Large intestine (tissue), 12 donors: ENCODE data around the gene GMCL1. TPM values are rescaled to one million over a fixed set of nuclear protein-coding genes. Genes with fewer than 3 reads are reported as not detected.

ENCODE experiments used
- DNase-seq, 2 donors: peaks; one replicate each; pipeline versions ENCODE4 v3.0.0 to v3.0.0-alpha.2; 2013
- H3K27ac ChIP-seq: one replicate; pipeline ENCODE4 v1.5.1; 2013; ENCODE audit warnings: low read length
- H3K27me3 ChIP-seq: 2 replicates; pipeline ENCODE4 v1.6.1; 2013; ENCODE audit warnings: low read length; ENCODE audit not compliant: control insufficient read depth, insufficient read depth
- H3K36me3 ChIP-seq: 2 replicates; pipeline ENCODE4 v1.6.1; 2013; ENCODE audit warnings: low read length; ENCODE audit not compliant: control insufficient read depth, insufficient read depth
- H3K4me1 ChIP-seq: one replicate; pipeline ENCODE4 v1.6.1; 2013; ENCODE audit warnings: low read length; ENCODE audit not compliant: control insufficient read depth, insufficient read depth
- H3K4me3 ChIP-seq: one replicate; pipeline ENCODE4 v1.5.1; 2013; ENCODE audit warnings: low read length
- H3K9me3 ChIP-seq: one replicate; pipeline ENCODE4 v1.6.1; 2013; ENCODE audit warnings: mild to moderate bottlenecking, low read depth, low read length, moderate library complexity; ENCODE audit not compliant: control insufficient read depth
- WGBS: methylation state at CpG from one replicate; pipeline ENCODE4 v1.1.5; 2013; ENCODE audit warnings: low lambda C conversion rate; ENCODE audit not compliant: insufficient coverage; 5-methylcytosine and 5-hydroxymethylcytosine counted together
- long read RNA-seq, 11 donors: transcript quantifications; one replicate each; lab custom pipeline, GENCODE V29; 2026
- polyA plus RNA-seq: library from polyadenylated mRNA; unstranded; fragments of 120-200 nt; gene quantifications from one replicate; pipeline ENCODE4 v1.2.1, GENCODE V29; 2013

Gene GMCL1, protein sequence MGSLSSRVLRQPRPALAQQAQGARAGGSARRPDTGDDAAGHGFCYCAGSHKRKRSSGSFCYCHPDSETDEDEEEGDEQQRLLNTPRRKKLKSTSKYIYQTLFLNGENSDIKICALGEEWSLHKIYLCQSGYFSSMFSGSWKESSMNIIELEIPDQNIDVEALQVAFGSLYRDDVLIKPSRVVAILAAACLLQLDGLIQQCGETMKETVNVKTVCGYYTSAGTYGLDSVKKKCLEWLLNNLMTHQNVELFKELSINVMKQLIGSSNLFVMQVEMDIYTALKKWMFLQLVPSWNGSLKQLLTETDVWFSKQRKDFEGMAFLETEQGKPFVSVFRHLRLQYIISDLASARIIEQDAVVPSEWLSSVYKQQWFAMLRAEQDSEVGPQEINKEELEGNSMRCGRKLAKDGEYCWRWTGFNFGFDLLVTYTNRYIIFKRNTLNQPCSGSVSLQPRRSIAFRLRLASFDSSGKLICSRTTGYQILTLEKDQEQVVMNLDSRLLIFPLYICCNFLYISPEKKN
- polyA plus RNA-seq: 30.9 TPM
- long read RNA-seq, donor 1, full-length matches to known transcripts: 6 of 6 reads
- long read RNA-seq, donor 1, partial matches to known transcripts: 0 of 6 reads
- long read RNA-seq, donor 1, other reads (novel, unspliced or antisense): 0 of 6 reads
- long read RNA-seq, donor 2, full-length matches to known transcripts: 18 of 25 reads
- long read RNA-seq, donor 2, partial matches to known transcripts: 7 of 25 reads
- long read RNA-seq, donor 2, other reads (novel, unspliced or antisense): 0 of 25 reads
- long read RNA-seq, donor 3: 0 reads
- long read RNA-seq, donor 4, full-length matches to known transcripts: 1 of 1 reads
- long read RNA-seq, donor 4, partial matches to known transcripts: 0 of 1 reads
- long read RNA-seq, donor 4, other reads (novel, unspliced or antisense): 0 of 1 reads
- long read RNA-seq, donor 5, full-length matches to known transcripts: 1 of 1 reads
- long read RNA-seq, donor 5, partial matches to known transcripts: 0 of 1 reads
- long read RNA-seq, donor 5, other reads (novel, unspliced or antisense): 0 of 1 reads
- long read RNA-seq, donor 6, full-length matches to known transcripts: 20 of 20 reads
- long read RNA-seq, donor 6, partial matches to known transcripts: 0 of 20 reads
- long read RNA-seq, donor 6, other reads (novel, unspliced or antisense): 0 of 20 reads
- long read RNA-seq, donor 7, full-length matches to known transcripts: 3 of 3 reads
- long read RNA-seq, donor 7, partial matches to known transcripts: 0 of 3 reads
- long read RNA-seq, donor 7, other reads (novel, unspliced or antisense): 0 of 3 reads
- long read RNA-seq, donor 8, full-length matches to known transcripts: 24 of 24 reads
- long read RNA-seq, donor 8, partial matches to known transcripts: 0 of 24 reads
- long read RNA-seq, donor 8, other reads (novel, unspliced or antisense): 0 of 24 reads
- long read RNA-seq, donor 9, full-length matches to known transcripts: 9 of 9 reads
- long read RNA-seq, donor 9, partial matches to known transcripts: 0 of 9 reads
- long read RNA-seq, donor 9, other reads (novel, unspliced or antisense): 0 of 9 reads
- long read RNA-seq, donor 10, full-length matches to known transcripts: 19 of 19 reads
- long read RNA-seq, donor 10, partial matches to known transcripts: 0 of 19 reads
- long read RNA-seq, donor 10, other reads (novel, unspliced or antisense): 0 of 19 reads
- long read RNA-seq, donor 11, full-length matches to known transcripts: 4 of 4 reads
- long read RNA-seq, donor 11, partial matches to known transcripts: 0 of 4 reads
- long read RNA-seq, donor 11, other reads (novel, unspliced or antisense): 0 of 4 reads

DNA sequence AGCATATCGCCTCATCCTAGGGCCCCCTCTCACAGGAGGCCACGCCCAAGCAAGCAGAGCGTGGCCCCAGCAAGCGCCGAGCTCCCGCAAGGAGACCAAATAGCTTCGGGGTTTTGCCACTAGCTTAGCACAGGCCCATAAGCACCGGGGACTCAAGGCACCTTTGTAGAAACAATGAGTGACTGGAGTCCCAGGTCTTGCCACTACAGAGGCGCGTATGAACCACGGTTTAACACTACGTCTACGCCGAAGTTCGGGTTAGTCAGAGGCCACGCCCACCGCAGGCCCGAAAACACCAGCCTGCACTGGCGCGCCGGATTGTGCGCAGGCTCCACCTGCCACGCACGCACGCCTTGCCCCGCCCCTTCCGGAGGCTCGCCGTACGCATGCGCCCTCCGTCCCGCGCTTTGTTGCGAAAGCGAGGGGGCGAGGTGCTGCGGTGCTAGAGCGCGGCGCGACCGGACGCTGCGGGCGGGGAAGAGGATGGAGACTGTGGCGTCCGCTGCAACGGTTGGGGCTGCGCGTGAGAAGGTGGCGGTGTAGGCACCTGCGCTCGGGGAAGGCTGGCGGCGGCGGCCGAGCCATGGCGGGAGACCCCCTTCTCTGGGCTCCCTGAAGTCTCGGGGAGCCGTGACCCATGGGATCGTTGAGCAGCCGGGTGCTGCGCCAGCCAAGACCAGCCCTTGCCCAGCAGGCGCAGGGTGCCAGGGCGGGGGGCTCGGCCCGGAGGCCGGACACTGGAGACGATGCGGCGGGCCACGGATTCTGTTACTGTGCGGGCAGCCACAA lies at the start of gene GMCL1:
GMCL1 (plus strand) TSS at position 405 of the 789 bp plus-strand sequence; CDS start at position 638, 233 bp downstream.
- no peaks in the 10 kb centered on the region for H3K27me3 ChIP-seq
- peak within 1 kb of the TSS; percentile 84 for H3K27ac ChIP-seq
- peak; percentile 98 to 99 for DNase-seq
- H3K9me3 ChIP-seq: no peaks in the 10 kb centered on the region
- no peaks in the 10 kb centered on the region for H3K36me3 ChIP-seq
- peaks cover 13% of the 10 kb centered on the region for H3K4me1 ChIP-seq
- H3K4me3 ChIP-seq: peak within 1 kb of the TSS; percentile 90
- WGBS: no CpG with 5 or more reads among the region's 74 CpGs

DNA sequence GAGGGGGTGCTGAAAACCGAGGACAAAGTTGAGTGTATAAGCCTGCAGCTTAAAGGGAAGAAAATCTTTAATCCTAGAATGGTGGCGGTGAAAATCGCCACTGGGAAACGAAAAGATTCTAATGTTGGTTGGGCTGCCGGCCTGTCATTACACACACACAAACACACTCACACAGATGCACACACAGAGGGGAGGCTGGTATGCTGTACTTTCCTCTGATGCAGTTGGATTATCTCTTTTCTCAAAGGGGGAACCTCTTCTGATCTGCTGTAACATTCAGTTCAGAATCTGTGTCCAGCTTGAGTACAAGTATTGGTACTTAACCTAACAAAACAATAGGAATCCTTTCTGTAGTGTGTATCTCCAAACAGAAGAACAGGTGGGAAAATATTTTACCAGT lies 48.5 kb upstream of the GMCL1 start:
- Histone ChIP-seq H3K4me1 (peaks cover 55% of the 10 kb centered on the region), H3K27ac (peak overlapping the region; percentile 87), H3K9me3 (no peaks in the 10 kb centered on the region), H3K4me3 (no peak overlapping the region), H3K27me3 (no peaks in the 10 kb centered on the region), H3K36me3 (peaks cover 17% of the 10 kb centered on the region)
- 51% methylated on average over 2 of the region's 5 CpGs for WGBS
- DNase-seq: no peak

DNA sequence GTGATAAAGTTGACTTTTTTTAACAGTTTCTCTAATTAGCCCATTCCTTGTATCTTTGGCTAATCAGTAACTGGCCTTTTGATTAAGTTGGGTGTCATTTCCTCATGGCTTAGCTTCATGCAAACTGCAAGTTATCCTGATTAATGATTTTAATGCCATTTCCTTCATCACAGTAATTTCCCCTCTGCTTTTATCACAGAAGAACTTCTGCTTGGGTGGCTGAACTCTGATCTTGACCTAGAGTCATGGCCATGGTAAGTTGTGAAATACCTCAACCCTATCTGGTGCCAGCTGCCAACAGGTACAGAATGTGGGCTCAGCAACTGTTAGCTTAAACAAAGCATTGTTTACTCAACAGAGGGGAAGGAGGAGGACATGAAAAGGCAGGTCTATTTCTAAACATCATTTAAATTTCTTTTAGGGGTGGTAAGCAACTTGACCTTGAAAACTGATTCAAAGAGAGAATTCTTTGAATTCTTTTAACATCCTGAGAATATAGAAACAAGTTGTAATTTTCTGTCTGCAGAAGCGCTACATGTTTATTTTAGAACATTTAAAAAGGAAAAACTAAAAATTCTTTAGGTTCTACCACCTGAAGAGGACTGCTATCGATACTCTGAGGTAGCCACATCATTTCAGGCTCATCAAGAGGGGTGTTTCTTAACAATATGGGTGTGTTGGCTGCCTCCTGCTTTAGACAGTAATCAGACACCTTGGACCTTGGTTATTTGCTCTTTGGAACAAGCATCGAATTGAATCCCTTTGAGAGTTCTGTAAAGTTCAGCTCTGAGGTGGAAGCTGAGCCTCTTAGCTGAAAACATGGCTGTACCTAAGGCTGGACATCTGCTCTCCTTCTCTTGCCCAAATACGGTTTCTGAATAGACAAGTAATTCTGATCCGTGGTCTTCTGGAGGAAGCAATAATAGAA lies 47.9 kb upstream of the GMCL1 start:
- H3K27ac ChIP-seq: peak overlapping the region; percentile 87
- H3K36me3 ChIP-seq: peaks cover 17% of the 10 kb centered on the region
- H3K4me1 ChIP-seq: peaks cover 58% of the 10 kb centered on the region
- H3K9me3 ChIP-seq: no peaks in the 10 kb centered on the region
- no peak overlapping the region for H3K4me3 ChIP-seq
- peak; percentile 88 to 95 for DNase-seq
- H3K27me3 ChIP-seq: no peaks in the 10 kb centered on the region
- no CpG with 5 or more reads among the region's 5 CpGs for WGBS

DNA sequence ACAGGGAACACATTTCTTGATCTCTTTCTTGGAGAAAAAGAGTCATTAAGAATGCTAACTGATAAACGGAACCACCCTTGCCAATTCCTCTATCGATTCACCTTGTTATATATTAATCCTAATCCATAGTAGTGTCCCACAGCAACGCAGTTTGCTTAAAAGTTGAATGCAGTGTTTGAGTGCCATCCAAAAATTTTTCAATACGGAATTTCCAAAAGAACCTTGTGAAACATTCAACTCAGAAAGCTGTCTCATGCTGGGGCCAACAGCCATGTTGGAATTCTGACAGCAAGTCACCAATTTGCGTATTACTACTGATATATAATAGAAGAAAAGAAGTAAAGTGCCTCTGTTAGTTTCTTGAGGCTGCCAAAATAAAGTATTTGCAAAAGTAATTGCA lies 45.2 kb upstream of the GMCL1 start:
- peak overlapping the region; percentile 11 for H3K27ac ChIP-seq
- H3K4me3 ChIP-seq: no peak overlapping the region
- H3K9me3 ChIP-seq: no peaks in the 10 kb centered on the region
- no peak for DNase-seq
- H3K27me3 ChIP-seq: no peaks in the 10 kb centered on the region
- peaks cover 39% of the 10 kb centered on the region for H3K4me1 ChIP-seq
- H3K36me3 ChIP-seq: peaks cover 33% of the 10 kb centered on the region
- no CpG with 5 or more reads among the region's 5 CpGs for WGBS

DNA sequence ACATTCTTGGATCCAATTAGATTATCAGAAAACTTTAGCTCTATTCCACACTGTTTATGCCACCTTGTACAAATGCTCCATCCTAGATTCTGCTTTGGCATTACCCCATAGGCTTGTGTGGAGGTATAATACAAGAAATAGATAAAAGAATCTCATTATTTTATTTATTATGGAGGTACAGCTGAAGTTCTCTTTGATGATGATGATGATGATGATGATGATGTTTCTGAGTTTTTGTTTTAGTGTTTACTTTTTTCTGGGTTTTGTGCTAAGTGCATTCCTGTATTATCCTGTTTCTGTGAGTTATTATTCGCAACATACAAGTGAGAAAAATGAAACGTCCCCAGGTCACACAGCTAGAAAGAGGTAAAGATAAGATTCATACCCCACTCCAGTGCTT lies 44.1 kb upstream of the GMCL1 start:
- peaks cover 39% of the 10 kb centered on the region for H3K36me3 ChIP-seq
- H3K27ac ChIP-seq: peak overlapping the region; percentile 11
- no peaks in the 10 kb centered on the region for H3K27me3 ChIP-seq
- no peaks in the 10 kb centered on the region for H3K9me3 ChIP-seq
- H3K4me1 ChIP-seq: peaks cover 39% of the 10 kb centered on the region
- H3K4me3 ChIP-seq: no peak overlapping the region
- no peak for DNase-seq
- WGBS: 92% methylated on average over 2 of the region's 2 CpGs

DNA sequence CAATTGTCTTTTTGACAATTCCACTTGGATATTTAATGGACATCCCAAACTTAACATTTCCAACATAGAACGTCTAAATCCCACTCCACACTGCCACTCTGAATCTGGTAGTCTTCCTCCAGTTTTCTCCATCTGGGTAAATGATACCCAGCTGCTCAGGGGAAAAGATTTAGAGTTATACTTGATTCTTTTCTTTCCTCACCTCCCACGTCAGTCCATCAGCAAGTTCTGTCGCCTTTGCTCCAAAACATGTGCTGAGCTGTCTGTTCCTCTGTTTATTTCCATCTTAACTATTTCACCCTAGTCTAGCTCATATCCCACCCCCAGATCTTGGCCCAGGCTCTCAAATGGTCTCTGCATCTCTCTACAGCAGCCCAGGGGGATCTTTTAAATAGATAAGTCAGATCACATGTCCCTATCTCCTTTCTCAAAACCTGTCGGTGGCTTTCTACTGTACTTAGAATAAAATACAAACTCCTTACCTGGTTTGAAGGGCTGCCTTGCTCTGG lies 43.4 kb upstream of the GMCL1 start:
- H3K36me3 ChIP-seq: peaks cover 41% of the 10 kb centered on the region
- no peaks in the 10 kb centered on the region for H3K27me3 ChIP-seq
- H3K4me3 ChIP-seq: no peak overlapping the region
- peak overlapping the region; percentile 25 for H3K27ac ChIP-seq
- H3K4me1 ChIP-seq: peaks cover 39% of the 10 kb centered on the region
- H3K9me3 ChIP-seq: no peaks in the 10 kb centered on the region
- 91% methylated on average over 3 of the region's 4 CpGs for WGBS
- DNase-seq: no peak

DNA sequence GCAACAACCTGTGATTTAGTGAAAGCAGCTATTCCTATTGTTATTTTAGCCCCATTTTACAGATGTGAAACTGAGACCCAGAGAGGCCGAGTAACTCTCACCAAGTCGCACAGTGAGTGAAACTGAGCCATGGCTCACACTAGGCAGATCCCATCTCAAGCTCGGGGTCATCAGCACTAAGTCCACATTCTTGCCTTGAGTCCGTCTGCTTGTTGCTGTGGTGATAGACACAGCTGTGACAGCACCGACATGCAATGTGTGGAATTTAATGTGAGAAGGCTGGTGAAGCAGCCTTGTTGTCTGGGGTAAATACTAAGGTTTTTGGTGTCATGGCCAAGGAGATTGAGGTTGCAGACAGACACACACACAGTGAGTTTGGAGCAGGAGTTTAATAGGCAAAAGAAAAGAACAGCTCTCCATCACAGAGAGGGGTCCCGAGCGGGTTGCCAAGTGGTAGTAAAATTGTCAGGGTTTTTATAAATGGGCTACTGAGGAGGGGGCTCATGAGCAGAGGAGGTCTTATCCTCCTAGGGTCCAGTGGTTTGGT lies 40.2 kb upstream of the GMCL1 start:
- peak; percentile 88 to 91 for DNase-seq

More for the DNA sequence above, 40.2 kb upstream of the GMCL1 start:
- Histone ChIP-seq H3K9me3 (no peaks in the 10 kb centered on the region), H3K27me3 (no peaks in the 10 kb centered on the region), H3K36me3 (peaks cover 52% of the 10 kb centered on the region), H3K4me3 (no peak overlapping the region), H3K4me1 (peaks cover 33% of the 10 kb centered on the region), H3K27ac (peak overlapping the region; percentile 74)
- WGBS: no CpG with 5 or more reads among the region's 7 CpGs
